ENCODE measurements around the gene SLC25A23.
A peak's percentile ranks its signal among the peaks of the same experiment; 100 is the strongest.

The SLC25A23 gene

GRCh38 chr19:6481541-6482342, 22.1 kb upstream of the SLC25A23 start, which contains the start of gene DENND1C:
TSS of gene DENND1C (minus strand) at chr19:6481787. CDS start at chr19:6481695, 92 bp downstream.
- DNase-seq (ENCODE audit: low read depth in 3 of 3) = peak in 2 of 3 experiments; percentile 45 to 53

- no peak for DNase-seq (ENCODE audit: low read depth in 3 of 3)
These were observed 21.3 kb upstream of the SLC25A23 start for GRCh38 chr19:6480848-6481415.

GRCh38 chr19:6479836-6480398, 20.3 kb upstream of the SLC25A23 start:
- DNase-seq (ENCODE audit: low read depth in 3 of 3) = no peak

- no peak for DNase-seq (ENCODE audit: low read depth in 3 of 3)
These were observed 19.2 kb upstream of the SLC25A23 start for GRCh38 chr19:6478815-6479214.

GRCh38 chr19:6476896-6477431, 17.4 kb upstream of the SLC25A23 start:
- DNase-seq (ENCODE audit: low read depth in 3 of 3) = no peak

- peak in 2 of 3 experiments; percentile 25 to 35 for DNase-seq (ENCODE audit: low read depth in 3 of 3)
These were observed 16.7 kb upstream of the SLC25A23 start for GRCh38 chr19:6476155-6476895.

- DNase-seq (ENCODE audit: low read depth in 3 of 3) = no peak
These were observed 15.9 kb upstream of the SLC25A23 start for GRCh38 chr19:6475321-6476108.

- DNase-seq (ENCODE audit: low read depth in 3 of 3) = no peak
These were observed 14.1 kb upstream of the SLC25A23 start for GRCh38 chr19:6473647-6474046.

- no peak for DNase-seq (ENCODE audit: low read depth in 3 of 3)
These were observed 13.1 kb upstream of the SLC25A23 start for GRCh38 chr19:6472713-6473112.

GRCh38 chr19:6471076-6471475, 11.5 kb upstream of the SLC25A23 start:
- no peak for DNase-seq (ENCODE audit: low read depth in 3 of 3)

- no peak for DNase-seq (ENCODE audit: low read depth in 3 of 3)
These were observed 10.6 kb upstream of the SLC25A23 start for GRCh38 chr19:6470173-6470572.

- no peak for DNase-seq (ENCODE audit: low read depth in 3 of 3)
These were observed 7.8 kb upstream of the SLC25A23 start for GRCh38 chr19:6467384-6467783.

GRCh38 chr19:6466526-6467248, 7.1 kb upstream of the SLC25A23 start:
- DNase-seq (ENCODE audit: low read depth in 3 of 3) = no peak

- no peak for DNase-seq (ENCODE audit: low read depth in 3 of 3)
These were observed 6.1 kb upstream of the SLC25A23 start for GRCh38 chr19:6465663-6466062.

- DNase-seq (ENCODE audit: low read depth in 3 of 3) = no peak
These were observed 5.4 kb upstream of the SLC25A23 start for GRCh38 chr19:6465006-6465405.

- peak in 2 of 3 experiments; percentile 28 to 44 for DNase-seq (ENCODE audit: low read depth in 3 of 3)
These were observed 4.7 kb upstream of the SLC25A23 start, which contains the start of gene CRB3 for GRCh38 chr19:6464070-6464873. TSS of gene CRB3 (plus strand) at chr19:6464271. CDS start at chr19:6464702, 431 bp downstream.

GRCh38 chr19:6460099-6460884, 700 bp upstream of the SLC25A23 start:
- DNase-seq (ENCODE audit: low read depth in 3 of 3) = peak; percentile 86 to 94 (median 93)

- DNase-seq (ENCODE audit: low read depth in 3 of 3) = no peak
These were observed 814 bp downstream of the SLC25A23 start for GRCh38 chr19:6458695-6459261.
